Measurements from ENCODE around the gene GORAB. TPM values are rescaled to one million over a fixed set of nuclear protein-coding genes. Genes with fewer than 3 reads are reported as not detected.

GORAB gene
- total RNA-seq, 2 experiments from 2014 or later: 9.8 to 13.5 TPM

GRCh38 chr1:170518965-170519364 lies 13.0 kb upstream of the GORAB start:
- ChIA-PET POLR2A (interaction anchor here (0.6 kb wide), 1 partner anchor 13 kb away, joined by 3 read pairs; the partner anchor contains the start of gene GORAB), CTCF (no interaction called here)
- no peak overlapping the region for H3K27ac Mint-ChIP-seq
- DNase-seq: no peak
- no peak overlapping the region for H3K4me3 Mint-ChIP-seq
- no peak for ATAC-seq
- no peaks in the 10 kb centered on the region for H3K9me3 Mint-ChIP-seq (ENCODE audit: low read depth)
- H3K4me1 Mint-ChIP-seq: no peaks in the 10 kb centered on the region
- intact Hi-C loops (cut with DNase I, micrococcal nuclease): no loop called here
- peaks cover 31% of the 10 kb centered on the region for H3K27me3 Mint-ChIP-seq
- no peaks in the 10 kb centered on the region for H3K36me3 Mint-ChIP-seq (ENCODE audit: low read depth)

GRCh38 chr1:170520601-170521000 lies 11.4 kb upstream of the GORAB start:
- Mint-ChIP-seq H3K27me3 (peaks cover 32% of the 10 kb centered on the region), H3K27ac (no peak overlapping the region), H3K36me3 (ENCODE audit: low read depth) (no peaks in the 10 kb centered on the region), H3K4me3 (no peak overlapping the region), H3K9me3 (ENCODE audit: low read depth) (no peaks in the 10 kb centered on the region), H3K4me1 (no peaks in the 10 kb centered on the region)
- POLR2A ChIA-PET: no interaction called here
- ATAC-seq (no peak), DNase-seq (no peak)
- intact Hi-C loops (cut with DNase I, micrococcal nuclease): no loop called here
- CTCF ChIA-PET: no interaction called here

DNA sequence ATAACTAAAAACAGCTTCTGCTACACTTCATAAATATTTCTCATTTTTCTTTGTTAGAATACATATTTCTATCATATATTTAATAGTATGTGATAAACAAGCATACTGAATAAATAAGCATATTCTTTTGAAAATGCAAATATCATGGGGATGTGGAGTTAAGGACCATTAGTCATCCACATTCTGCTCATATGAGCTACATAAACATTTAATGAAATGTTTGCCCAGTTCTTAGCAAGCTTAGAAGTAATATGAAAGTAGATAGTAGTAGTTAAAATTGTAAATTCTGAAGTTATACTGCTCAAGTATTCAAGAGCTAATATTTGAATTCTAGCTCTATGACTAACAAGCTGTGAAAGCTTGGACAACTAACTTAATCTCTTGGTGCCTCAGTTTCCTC lies 10.1 kb upstream of the GORAB start:
- intact Hi-C loops (cut with DNase I, micrococcal nuclease): no loop called here
- H3K27ac Mint-ChIP-seq: no peak overlapping the region
- CTCF ChIA-PET: interaction anchor here (1.0 to 1.4 kb wide), 2 partner anchors 10 to 16 kb away, joined by 3 to 4 read pairs; partner anchors contain the start of gene GORAB
- no peaks in the 10 kb centered on the region for H3K4me1 Mint-ChIP-seq
- no peaks in the 10 kb centered on the region for H3K36me3 Mint-ChIP-seq (ENCODE audit: low read depth)
- POLR2A ChIA-PET: no interaction called here
- no peak for DNase-seq
- no peak overlapping the region for H3K4me3 Mint-ChIP-seq
- H3K9me3 Mint-ChIP-seq (ENCODE audit: low read depth): no peaks in the 10 kb centered on the region
- no peak for ATAC-seq
- H3K27me3 Mint-ChIP-seq: peaks cover 35% of the 10 kb centered on the region

- no peaks in the 10 kb centered on the region for H3K9me3 Mint-ChIP-seq (ENCODE audit: low read depth)
- H3K27ac Mint-ChIP-seq: no peak overlapping the region
- no peaks in the 10 kb centered on the region for H3K36me3 Mint-ChIP-seq (ENCODE audit: low read depth)
- intact Hi-C loops (cut with DNase I, micrococcal nuclease): loop anchor here (5.0 to 10.0 kb wide), 7 partner anchors 136 to 1211 kb away; partner anchors contain the start of genes PRRC2C (in 2 of the 2), KIFAP3 (in 1 of the 2), SCYL3 (in 1 of the 2) and SELL (in 1 of the 2)
- ChIA-PET CTCF (no interaction called here), POLR2A (interaction anchor here (1.0 kb wide), 2 partner anchors 12 to 736 kb away, joined by 3 read pairs; partner anchors contain the start of gene METTL18)
- DNase-seq: peak; percentile 13
- ATAC-seq: no peak
- no peak overlapping the region for H3K4me3 Mint-ChIP-seq
- peaks cover under 1% of the 10 kb centered on the region for H3K27me3 Mint-ChIP-seq
- peaks cover 11% of the 10 kb centered on the region for H3K4me1 Mint-ChIP-seq
Measured at GRCh38 chr1:170530972-170531757, 801 bp upstream of the GORAB start.

DNA sequence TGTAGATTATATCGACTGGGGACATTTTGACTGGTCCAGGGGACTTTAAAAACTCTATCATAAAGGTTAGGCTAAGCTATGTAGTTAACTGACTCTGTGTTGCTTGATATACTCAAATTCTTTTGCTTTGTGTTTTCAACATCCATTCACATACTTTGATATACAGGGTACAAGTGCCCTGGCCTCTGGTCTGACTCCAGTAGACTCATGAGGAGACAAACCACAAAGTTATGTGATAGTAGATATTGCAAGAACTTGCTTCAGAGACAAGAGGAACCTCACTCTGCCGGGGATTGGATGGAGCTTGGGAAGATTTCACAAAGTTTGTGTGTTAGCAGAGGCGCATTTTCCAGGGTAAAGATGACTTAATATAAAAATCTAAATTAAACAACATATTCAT lies 1.3 kb downstream of the GORAB start:
- peaks cover 21% of the 10 kb centered on the region for H3K4me1 Mint-ChIP-seq
- H3K4me3 Mint-ChIP-seq: no peak overlapping the region
- DNase-seq (no peak), ATAC-seq (no peak)
- POLR2A ChIA-PET: no interaction called here
- CTCF ChIA-PET: interaction anchor here (0.6 kb wide), 1 partner anchor 391 kb away, joined by 4 read pairs; no protein-coding TSS in a partner anchor
- no peak overlapping the region for H3K27ac Mint-ChIP-seq
- peaks cover 6% of the 10 kb centered on the region for H3K36me3 Mint-ChIP-seq (ENCODE audit: low read depth)
- intact Hi-C loops (cut with DNase I, micrococcal nuclease): loop anchor here (2.0 to 10.0 kb wide), 10 partner anchors 134 to 1248 kb away; partner anchors contain the start of genes PRRC2C (in 2 of the 2), FMO4 (in 1 of the 2), KIFAP3 (in 1 of the 2) and METTL13 (in 1 of the 2)
- H3K27me3 Mint-ChIP-seq: no peaks in the 10 kb centered on the region
- H3K9me3 Mint-ChIP-seq (ENCODE audit: low read depth): no peaks in the 10 kb centered on the region

DNA sequence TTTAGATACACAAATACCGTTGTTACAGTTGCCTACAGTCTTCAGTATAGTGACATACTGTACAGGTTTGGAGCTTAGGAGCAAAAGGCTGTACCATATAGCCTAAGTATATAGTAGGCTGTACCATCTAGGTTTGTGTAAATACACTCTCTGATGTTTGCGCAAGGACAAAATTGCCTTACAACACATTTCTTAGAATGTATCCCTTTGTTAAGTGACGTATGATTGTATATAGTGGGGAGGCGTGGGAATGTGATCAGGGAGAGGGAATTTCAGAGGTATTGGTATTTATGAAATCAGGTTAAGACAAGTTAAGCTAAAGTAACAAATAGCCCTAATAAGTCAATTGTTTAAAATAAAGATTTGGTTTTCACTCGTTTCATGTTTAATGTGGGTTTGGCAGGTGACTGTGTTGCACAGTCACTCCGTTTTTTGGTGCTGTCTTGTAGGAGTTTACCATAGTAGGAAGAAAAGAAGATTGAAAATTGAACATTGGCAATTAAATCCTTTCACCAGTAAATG lies 2.7 kb downstream of the GORAB start:
- POLR2A ChIA-PET: no interaction called here

GRCh38 chr1:170535418-170535817 lies 3.5 kb downstream of the GORAB start:
- POLR2A ChIA-PET: no interaction called here
- CTCF ChIA-PET: no interaction called here
- Mint-ChIP-seq H3K4me1 (peaks cover 24% of the 10 kb centered on the region), H3K27me3 (no peaks in the 10 kb centered on the region), H3K9me3 (ENCODE audit: low read depth) (no peaks in the 10 kb centered on the region), H3K4me3 (no peak overlapping the region), H3K36me3 (ENCODE audit: low read depth) (peaks cover 20% of the 10 kb centered on the region), H3K27ac (no peak overlapping the region)
- no peak for ATAC-seq
- no peak for DNase-seq
- intact Hi-C loops (cut with DNase I, micrococcal nuclease): loop anchor here (10.0 kb wide), 4 partner anchors 461 to 821 kb away; partner anchors contain the start of genes KIFAP3 (in 1 of the 2), SCYL3 (in 1 of the 2) and SELL (in 1 of the 2)

More for the DNA sequence above, 2.7 kb downstream of the GORAB start:
- peaks cover 12% of the 10 kb centered on the region for H3K36me3 Mint-ChIP-seq (ENCODE audit: low read depth)
- no peaks in the 10 kb centered on the region for H3K27me3 Mint-ChIP-seq
- CTCF ChIA-PET: no interaction called here
- DNase-seq: no peak
- no peak for ATAC-seq
- intact Hi-C loops (cut with DNase I, micrococcal nuclease): loop anchor here (5.0 to 10.0 kb wide), 7 partner anchors 133 to 1208 kb away; partner anchors contain the start of genes PRRC2C (in 2 of the 2), KIFAP3 (in 1 of the 2), SCYL3 (in 1 of the 2) and SELL (in 1 of the 2)
- no peak overlapping the region for H3K27ac Mint-ChIP-seq
- no peaks in the 10 kb centered on the region for H3K9me3 Mint-ChIP-seq (ENCODE audit: low read depth)
- peaks cover 24% of the 10 kb centered on the region for H3K4me1 Mint-ChIP-seq
- H3K4me3 Mint-ChIP-seq: no peak overlapping the region

- Mint-ChIP-seq H3K4me3 (no peak overlapping the region), H3K4me1 (peaks cover 22% of the 10 kb centered on the region), H3K9me3 (ENCODE audit: low read depth) (no peaks in the 10 kb centered on the region), H3K27ac (peak overlapping the region; percentile 34), H3K36me3 (ENCODE audit: low read depth) (peaks cover 30% of the 10 kb centered on the region), H3K27me3 (no peaks in the 10 kb centered on the region)
- ChIA-PET CTCF (interaction anchor here (0.5 kb wide), 1 partner anchor 174 kb away, joined by 3 read pairs; no protein-coding TSS in a partner anchor), POLR2A (no interaction called here)
- intact Hi-C loops (cut with DNase I, micrococcal nuclease): loop anchor here (10.0 kb wide), 4 partner anchors 462 to 822 kb away; partner anchors contain the start of genes KIFAP3 (in 1 of the 2), SCYL3 (in 1 of the 2) and SELL (in 1 of the 2)
- DNase-seq (no peak), ATAC-seq (no peak)
Measured at GRCh38 chr1:170536924-170537551, 5.1 kb downstream of the GORAB start.

- H3K27ac Mint-ChIP-seq: no peak overlapping the region
- ChIA-PET CTCF (interaction anchor here (1.1 kb wide), 1 partner anchor 16 kb away, joined by 3 read pairs; no protein-coding TSS in a partner anchor), POLR2A (interaction anchor here (0.7 kb wide), 1 partner anchor 774 kb away, joined by 3 read pairs; no protein-coding TSS in a partner anchor)
- H3K9me3 Mint-ChIP-seq (ENCODE audit: low read depth): no peaks in the 10 kb centered on the region
- peaks cover 22% of the 10 kb centered on the region for H3K4me1 Mint-ChIP-seq
- peaks cover 33% of the 10 kb centered on the region for H3K36me3 Mint-ChIP-seq (ENCODE audit: low read depth)
- DNase-seq (no peak), ATAC-seq (no peak)
- H3K4me3 Mint-ChIP-seq: no peak overlapping the region
- intact Hi-C loops (cut with DNase I, micrococcal nuclease): loop anchor here (10.0 kb wide), 4 partner anchors 463 to 823 kb away; partner anchors contain the start of genes KIFAP3 (in 1 of the 2), SCYL3 (in 1 of the 2) and SELL (in 1 of the 2)
- H3K27me3 Mint-ChIP-seq: no peaks in the 10 kb centered on the region
Measured at GRCh38 chr1:170537798-170538503, 6.0 kb downstream of the GORAB start.

DNA sequence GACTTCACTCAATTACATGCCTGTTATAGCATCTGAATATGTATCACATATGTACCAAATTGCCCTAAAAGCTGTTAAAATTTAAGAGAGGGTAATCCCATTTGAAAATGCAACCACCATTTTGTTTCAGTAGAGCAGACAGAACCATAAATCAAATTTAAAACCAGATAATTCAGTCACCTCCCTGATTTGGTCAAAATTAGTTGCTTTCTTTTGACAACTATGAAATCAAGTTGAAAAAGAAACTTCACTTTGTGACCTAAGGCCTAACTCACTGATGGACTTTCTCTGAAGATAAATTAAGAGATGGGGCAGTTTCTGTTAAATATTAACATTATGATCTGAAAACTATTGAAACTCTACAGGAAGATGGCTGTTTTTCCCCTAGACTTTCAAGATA lies 6.7 kb downstream of the GORAB start:
- Mint-ChIP-seq H3K4me3 (no peak overlapping the region), H3K27me3 (no peaks in the 10 kb centered on the region), H3K27ac (no peak overlapping the region), H3K36me3 (ENCODE audit: low read depth) (peaks cover 39% of the 10 kb centered on the region), H3K4me1 (peaks cover 22% of the 10 kb centered on the region), H3K9me3 (ENCODE audit: low read depth) (no peaks in the 10 kb centered on the region)
- intact Hi-C loops (cut with DNase I, micrococcal nuclease): loop anchor here (10.0 kb wide), 4 partner anchors 464 to 824 kb away; partner anchors contain the start of genes KIFAP3 (in 1 of the 2), SCYL3 (in 1 of the 2) and SELL (in 1 of the 2)
- no peak for ATAC-seq
- DNase-seq: no peak
- CTCF ChIA-PET: interaction anchor here (1.1 kb wide), 1 partner anchor 17 kb away, joined by 3 read pairs; no protein-coding TSS in a partner anchor
- POLR2A ChIA-PET: no interaction called here
